GOT3 (cell line): ENCODE results near the gene INSYN2B.

Source experiments
- DNase-seq: peaks from one replicate; lab custom pipeline; 2025; ENCODE audit warnings: mixed read lengths; lab: John Stamatoyannopoulos, UW

The INSYN2B gene

GRCh38 chr5:169889572-169889971 lies 90.7 kb downstream of the INSYN2B start:
- DNase-seq = no peak

GRCh38 chr5:169886677-169887076 lies 93.6 kb downstream of the INSYN2B start:
- no peak for DNase-seq

- no peak for DNase-seq
Measured at GRCh38 chr5:169886033-169886432, 94.3 kb downstream of the INSYN2B start.

GRCh38 chr5:169881702-169882303 lies 98.5 kb downstream of the INSYN2B start:
- DNase-seq = no peak

GRCh38 chr5:169880785-169881184 lies 99.5 kb downstream of the INSYN2B start:
- DNase-seq = no peak

- no peak for DNase-seq
Measured at GRCh38 chr5:169880012-169880663, 100.2 kb downstream of the INSYN2B start.

GRCh38 chr5:169876386-169876785 lies 103.9 kb downstream of the INSYN2B start:
- DNase-seq = no peak

GRCh38 chr5:169875731-169876130 lies 104.6 kb downstream of the INSYN2B start:
- DNase-seq = no peak

GRCh38 chr5:169875091-169875728 lies 105.1 kb downstream of the INSYN2B start:
- DNase-seq = no peak

GRCh38 chr5:169874621-169875020 lies 105.7 kb downstream of the INSYN2B start:
- no peak for DNase-seq

- no peak for DNase-seq
Measured at GRCh38 chr5:169873642-169874041, 106.7 kb downstream of the INSYN2B start.

- DNase-seq = no peak
Measured at GRCh38 chr5:169871826-169872490, 108.3 kb downstream of the INSYN2B start.

GRCh38 chr5:169870211-169870610 lies 110.1 kb downstream of the INSYN2B start:
- no peak for DNase-seq

GRCh38 chr5:169869066-169869465 lies 111.2 kb downstream of the INSYN2B start:
- DNase-seq = no peak

GRCh38 chr5:169867347-169867746 lies 112.9 kb downstream of the INSYN2B start:
- no peak for DNase-seq

GRCh38 chr5:169864483-169864882 lies 115.8 kb downstream of the INSYN2B start:
- no peak for DNase-seq

GRCh38 chr5:169862391-169862811 lies 117.9 kb downstream of the INSYN2B start:
- DNase-seq = no peak

GRCh38 chr5:169861934-169862333 lies 118.4 kb downstream of the INSYN2B start:
- DNase-seq = no peak

GRCh38 chr5:169861433-169861832 lies 118.9 kb downstream of the INSYN2B start:
- DNase-seq = no peak

- DNase-seq = no peak
Measured at GRCh38 chr5:169860585-169860984, 119.7 kb downstream of the INSYN2B start.

GRCh38 chr5:169856571-169856970 lies 123.7 kb downstream of the INSYN2B start:
- no peak for DNase-seq

- no peak for DNase-seq
Measured at GRCh38 chr5:169851321-169851850, 128.9 kb downstream of the INSYN2B start.

- no peak for DNase-seq
Measured at GRCh38 chr5:169850409-169850808, 129.9 kb downstream of the INSYN2B start.
